ENCODE data around the gene WDR70. TPM values are rescaled to one million over a fixed set of nuclear protein-coding genes. Genes with fewer than 3 reads are reported as not detected.
A peak's percentile ranks its signal among the peaks of the same experiment; 100 is the strongest.
"Not testable (repeated sequence)": the region's sequence is repeated elsewhere in the genome, so short reads cannot be mapped to it uniquely, and the experiment has no call there.

Gene WDR70
- 10 to 100 TPM; 22.7 to 35.8 TPM for total RNA-seq

DNA sequence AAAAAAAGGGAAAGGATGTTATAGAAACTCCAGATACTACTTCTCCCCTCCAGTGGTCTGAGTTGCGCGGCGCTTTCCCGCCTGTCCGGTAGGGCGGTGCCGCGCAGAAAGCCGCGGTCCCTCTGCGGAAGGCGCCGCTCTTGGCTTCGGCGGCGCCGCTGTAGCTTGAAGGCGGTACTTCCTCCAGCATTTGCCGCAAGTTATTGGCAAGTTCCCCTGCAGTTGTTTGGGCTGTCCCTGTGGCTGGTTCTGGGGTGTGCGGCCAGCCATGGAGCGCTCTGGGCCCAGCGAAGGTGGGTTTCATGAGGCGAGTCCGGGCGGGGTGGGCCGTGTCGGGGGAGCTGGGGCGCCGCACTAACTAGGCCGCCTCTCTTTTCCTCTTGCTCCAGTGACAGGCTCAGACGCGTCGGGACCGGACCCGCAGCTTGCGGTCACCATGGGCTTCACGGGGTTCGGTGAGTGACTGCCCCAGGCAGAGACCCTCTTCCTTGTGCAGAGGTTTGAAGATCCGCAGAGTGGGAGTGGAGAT lies at the start of gene WDR70:
TSS of gene WDR70 (plus strand) at position 219 of the 529 bp plus-strand sequence. CDS start at position 269, 50 bp downstream.
- peak; percentile 95 to 99 for ATAC-seq
- not testable (repeated sequence) for H3K9me3 Mint-ChIP-seq, H3K36me3 Mint-ChIP-seq
- peak; percentile 78 for DNase-seq (ENCODE audit: low spot score in 2 of 2)
- peak within 1 kb of the TSS; percentile 86 for H3K27ac Mint-ChIP-seq

DNA sequence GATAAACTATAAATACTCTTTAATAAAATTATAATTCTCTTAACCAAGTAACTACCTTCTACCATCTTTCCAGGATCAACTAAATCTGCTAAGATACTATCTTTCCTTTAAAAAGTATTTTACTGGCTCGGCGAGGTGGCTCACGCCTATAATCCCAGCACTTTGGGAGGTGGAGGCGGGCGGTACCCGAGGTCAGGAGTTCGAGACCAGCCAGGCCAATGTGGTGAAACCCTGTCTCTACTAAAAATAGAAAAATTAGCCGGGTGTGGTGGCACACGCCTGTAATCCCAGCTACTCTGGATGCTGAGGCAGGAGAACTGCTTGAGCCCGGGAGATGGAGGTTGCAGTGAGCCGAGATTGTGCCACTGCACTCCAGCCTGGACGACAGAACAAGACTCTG lies 44.4 kb upstream of the WDR70 start:
- H3K27ac Mint-ChIP-seq; H3K9me3 Mint-ChIP-seq; DNase-seq (ENCODE audit: low spot score in 2 of 2); H3K36me3 Mint-ChIP-seq; ATAC-seq: not testable (repeated sequence)

DNA sequence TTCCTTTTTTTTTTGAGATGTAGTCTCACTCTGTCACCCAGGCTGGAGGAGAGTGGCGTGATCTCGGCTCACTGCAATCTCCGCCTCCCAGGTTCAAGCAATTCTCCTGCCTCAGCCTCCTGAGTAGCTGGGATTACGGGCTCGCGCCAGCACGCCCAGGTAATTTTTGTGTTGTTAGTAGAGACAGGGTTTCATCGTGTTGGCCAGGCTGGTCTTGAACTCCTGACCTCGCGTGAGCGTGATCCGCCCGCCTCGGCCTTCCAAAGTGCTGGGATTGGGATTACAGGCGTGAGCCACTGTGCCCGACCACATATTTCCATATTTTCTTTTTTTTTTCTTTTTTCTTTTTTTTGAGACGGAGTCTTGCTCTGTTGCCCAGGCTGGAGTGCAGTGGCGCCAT lies 36.4 kb upstream of the WDR70 start:
- not testable (repeated sequence) for H3K9me3 Mint-ChIP-seq; DNase-seq (ENCODE audit: low spot score in 2 of 2); ATAC-seq; H3K27ac Mint-ChIP-seq
- H3K36me3 Mint-ChIP-seq, result peaks cover 5 to 14% of the 10 kb centered on the region in 2 donors

DNA sequence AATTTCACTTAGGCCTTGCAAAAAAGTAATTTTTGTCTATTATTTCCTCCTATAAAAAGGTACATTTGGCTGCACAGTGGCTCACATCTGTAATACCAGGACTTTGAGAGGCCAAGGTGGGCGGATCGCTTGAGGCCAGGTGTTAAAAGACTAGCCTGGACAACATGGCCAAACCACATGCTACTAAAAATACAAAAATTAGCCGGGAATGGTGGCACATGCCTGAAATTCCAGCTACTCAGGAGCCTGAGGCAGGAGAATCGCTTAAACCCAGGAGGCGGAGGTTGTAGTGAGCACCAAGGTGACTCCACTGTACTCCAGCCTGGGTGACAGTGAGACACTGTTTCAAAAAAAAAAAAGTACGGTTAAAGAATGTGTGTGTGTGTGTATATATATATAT lies 24.0 kb upstream of the WDR70 start:
- Mint-ChIP-seq H3K36me3 (no peaks in the 10 kb centered on the region), H3K27ac (no peak overlapping the region), H3K9me3 (no peaks in the 10 kb centered on the region)
- DNase-seq (ENCODE audit: low spot score in 2 of 2), result no peak
- no peak for ATAC-seq

DNA sequence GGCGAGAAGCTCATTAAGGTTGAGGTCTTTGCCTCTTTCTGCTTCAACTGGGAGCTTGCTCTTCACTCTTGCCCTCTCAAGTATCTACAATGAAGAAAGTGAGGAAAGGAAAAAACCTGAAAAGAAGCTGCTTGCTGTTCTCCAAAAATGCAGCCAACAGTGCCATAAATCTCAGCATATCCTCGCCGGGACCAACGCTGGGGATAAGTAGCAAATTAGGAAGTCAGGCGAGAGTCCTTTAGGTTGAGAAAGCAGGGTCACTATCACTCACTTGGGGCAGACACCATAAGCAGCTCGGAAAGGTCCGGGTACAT lies 8.6 kb upstream of the WDR70 start:
- Mint-ChIP-seq H3K36me3 (peaks cover 24 to 25% of the 10 kb centered on the region in 2 donors), H3K9me3 (no peaks in the 10 kb centered on the region), H3K27ac (peak overlapping the region; percentile 92 to 98)
- DNase-seq (ENCODE audit: low spot score in 2 of 2), result no peak
- ATAC-seq, result peak in 1 of 2 donors; percentile 54

DNA sequence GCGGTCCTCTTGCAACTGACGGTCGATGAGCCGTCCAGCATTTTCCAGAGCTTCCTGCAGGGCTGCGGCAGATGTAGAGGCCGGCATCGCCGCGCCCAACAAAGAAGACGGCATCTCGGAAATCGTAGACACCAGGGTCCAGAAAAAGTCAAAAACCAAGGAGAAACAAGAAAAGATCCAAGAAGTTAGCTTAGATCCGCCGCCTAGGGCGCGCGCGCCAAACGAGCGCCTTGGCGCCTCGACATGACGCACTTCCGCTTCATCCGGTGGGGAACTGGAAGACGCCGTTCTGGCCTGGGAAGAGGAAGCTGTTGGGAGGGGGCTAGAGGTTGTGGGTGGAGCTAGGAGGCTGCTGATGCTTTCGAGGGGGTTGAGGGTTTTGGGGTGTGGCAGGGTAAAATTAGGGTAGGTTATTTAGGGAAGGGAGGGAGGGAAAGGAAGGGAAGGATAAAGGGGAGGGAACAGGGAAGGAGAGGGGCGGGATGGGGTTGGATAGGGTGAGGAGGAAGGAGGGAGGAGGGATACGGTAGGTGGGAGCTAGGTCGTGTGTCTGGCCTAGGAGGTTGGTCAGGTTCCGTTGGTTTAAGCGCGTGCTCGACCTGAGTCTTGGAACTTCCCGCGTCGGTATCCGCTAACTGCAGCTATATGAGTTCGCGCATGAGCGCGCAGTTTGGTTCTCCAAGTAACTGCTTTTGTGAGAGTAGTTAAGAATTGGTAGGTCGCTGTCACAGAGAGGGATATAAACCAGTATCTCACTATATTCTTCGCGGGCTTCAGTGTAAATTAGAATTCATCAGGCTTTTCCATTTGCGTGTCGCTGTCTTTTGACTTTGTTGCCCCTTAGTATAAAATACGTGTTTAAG lies 8.0 kb upstream of the WDR70 start, which contains the start of gene NUP155:
TSS of gene NUP155 (minus strand) at position 243 of the 863 bp plus-strand sequence. CDS start at position 114, 129 bp downstream.
- Mint-ChIP-seq H3K36me3 (peaks cover 24 to 25% of the 10 kb centered on the region in 2 donors), H3K27ac (peak within 1 kb of the TSS; percentile 92 to 98)
- ATAC-seq, result peak; percentile 96 to 98

DNA sequence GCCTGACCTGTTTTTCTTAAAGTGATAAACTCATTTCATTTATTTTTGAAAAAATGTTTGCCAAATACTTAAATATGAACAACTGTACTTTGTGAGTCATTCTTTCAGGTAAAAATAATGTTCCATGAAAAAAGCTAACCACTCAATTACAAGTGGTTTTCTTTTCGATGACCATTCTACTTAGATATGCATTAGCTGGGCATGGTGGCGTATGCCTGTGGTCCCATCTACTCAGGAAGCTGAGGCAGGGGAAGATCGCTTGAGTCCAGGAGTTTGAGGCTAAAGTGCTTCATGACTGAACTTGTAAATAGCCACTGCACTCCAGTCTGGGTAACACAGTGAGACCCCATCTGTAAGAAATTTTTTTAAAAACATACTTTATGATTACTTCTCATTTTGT lies 4.0 kb upstream of the WDR70 start:
- Mint-ChIP-seq H3K9me3 (no peaks in the 10 kb centered on the region), H3K36me3 (peaks cover 7 to 15% of the 10 kb centered on the region in 2 donors), H3K27ac (no peak overlapping the region)
- ATAC-seq (no peak), DNase-seq (ENCODE audit: low spot score in 2 of 2) (no peak)

More for the DNA sequence above, 8.0 kb upstream of the WDR70 start, which contains the start of gene NUP155:
- H3K9me3 Mint-ChIP-seq, result no peaks in the 10 kb centered on the region
- peak; percentile 83 to 89 for DNase-seq (ENCODE audit: low spot score in 2 of 2)

DNA sequence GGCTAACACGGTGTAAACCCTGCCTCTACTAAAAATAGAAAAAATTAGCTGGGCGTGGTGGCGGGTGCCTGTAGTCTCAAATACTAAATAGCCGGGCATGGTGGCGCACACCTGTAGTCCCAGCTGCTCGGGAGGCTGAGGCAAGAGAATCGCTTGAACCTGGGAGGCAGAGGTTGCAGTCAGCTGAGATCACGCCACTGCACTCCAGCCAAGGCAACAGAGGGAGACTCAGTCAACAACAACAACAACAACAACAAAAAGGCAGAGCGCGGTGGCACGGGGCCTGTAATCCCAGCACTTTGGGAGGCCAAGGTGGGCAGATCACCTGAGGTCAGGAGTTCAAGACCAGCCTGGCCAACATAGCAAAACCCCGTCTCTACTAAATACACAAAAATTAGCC lies 1.1 kb upstream of the WDR70 start:
- not testable (repeated sequence) for H3K36me3 Mint-ChIP-seq; DNase-seq (ENCODE audit: low spot score in 2 of 2); H3K9me3 Mint-ChIP-seq; ATAC-seq
- peak overlapping the region in 1 of 2 donors; percentile 86 for H3K27ac Mint-ChIP-seq

DNA sequence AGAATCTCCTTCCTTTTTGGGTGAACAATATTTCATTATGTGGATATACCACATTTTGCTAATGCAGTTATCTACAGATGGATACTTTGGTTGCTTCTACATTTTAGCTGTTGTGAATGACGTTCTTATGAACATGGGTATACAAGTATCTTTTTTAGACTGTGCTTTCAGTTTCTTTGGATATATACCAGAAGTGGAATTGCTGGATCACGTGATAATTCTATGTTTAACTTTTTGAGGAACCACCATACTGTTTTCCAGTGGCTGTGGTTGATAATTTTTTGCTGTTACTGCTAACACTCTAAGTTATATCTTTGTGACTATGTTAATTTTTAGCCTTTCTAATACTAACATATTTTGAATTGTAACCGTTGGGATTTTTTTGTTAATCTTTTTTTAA lies 12.5 kb downstream of the WDR70 start:
- Mint-ChIP-seq H3K27ac (no peak overlapping the region), H3K36me3 (peaks cover 0 to 6% of the 10 kb centered on the region in 2 donors), H3K9me3 (no peaks in the 10 kb centered on the region)
- ATAC-seq (no peak), DNase-seq (ENCODE audit: low spot score in 2 of 2) (no peak)

DNA sequence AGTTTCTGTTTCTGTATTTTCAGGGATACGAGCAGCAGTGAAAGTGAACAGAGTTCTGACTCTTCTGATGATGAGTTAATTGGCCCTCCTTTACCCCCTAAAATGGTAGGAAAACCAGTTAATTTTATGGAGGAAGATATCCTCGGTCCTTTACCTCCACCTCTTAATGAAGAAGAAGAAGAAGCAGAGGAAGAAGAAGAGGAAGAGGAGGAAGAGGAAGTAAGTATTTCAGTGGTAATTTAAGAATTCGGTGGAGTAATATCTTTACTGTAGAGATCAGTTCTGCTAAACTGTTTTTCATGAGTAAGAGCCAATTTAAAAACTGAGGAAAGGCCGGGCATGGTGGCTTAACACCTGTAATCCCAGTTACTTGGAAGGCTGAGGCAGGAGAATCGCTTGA lies 17.2 kb downstream of the WDR70 start:
- H3K9me3 Mint-ChIP-seq, result no peaks in the 10 kb centered on the region
- no peak overlapping the region for H3K27ac Mint-ChIP-seq
- ATAC-seq (no peak), DNase-seq (ENCODE audit: low spot score in 2 of 2) (no peak)
- peaks cover 0 to 6% of the 10 kb centered on the region in 2 donors for H3K36me3 Mint-ChIP-seq

DNA sequence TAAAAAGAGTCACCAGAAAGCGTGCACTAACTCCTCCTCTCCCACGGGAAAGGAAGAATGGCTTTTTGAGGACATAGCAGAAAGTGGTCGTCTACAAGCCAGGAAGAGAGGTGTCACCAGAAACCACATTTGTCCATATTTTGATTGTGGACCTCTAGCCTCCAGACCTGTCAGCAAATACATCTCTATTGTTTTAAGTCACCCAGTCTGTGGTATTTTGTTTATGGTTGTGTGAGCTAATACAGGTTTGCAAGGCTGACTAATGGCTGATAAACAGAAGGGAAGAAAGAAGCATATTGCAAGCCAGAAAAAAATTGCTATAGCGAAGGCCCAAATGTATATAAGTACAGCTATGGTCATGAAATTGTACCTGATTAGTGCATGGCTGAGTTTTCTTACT lies 21.4 kb downstream of the WDR70 start:
- Mint-ChIP-seq H3K27ac (no peak overlapping the region), H3K9me3 (no peaks in the 10 kb centered on the region), H3K36me3 (peaks cover 0 to 6% of the 10 kb centered on the region in 2 donors)
- DNase-seq (ENCODE audit: low spot score in 2 of 2) (no peak), ATAC-seq (no peak)

DNA sequence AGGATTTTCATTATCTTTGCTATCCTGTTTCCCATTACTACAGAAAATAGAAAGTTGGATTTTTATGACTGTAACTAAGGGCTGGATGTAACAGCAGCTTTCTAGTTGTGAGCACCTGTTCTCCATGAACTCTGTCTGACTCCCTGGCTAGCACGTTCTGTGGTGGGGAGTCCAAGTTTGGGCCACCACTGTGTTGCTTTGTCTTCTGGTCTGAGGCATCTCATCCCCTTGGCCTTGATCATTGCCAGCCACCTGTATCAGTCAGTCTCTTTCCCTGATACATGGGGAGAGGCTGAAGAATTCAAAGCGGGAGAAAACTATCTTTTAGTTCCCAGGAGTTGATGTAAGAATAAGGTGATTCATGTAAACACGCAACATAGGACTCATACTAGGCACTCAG lies 33.4 kb downstream of the WDR70 start:
- Mint-ChIP-seq H3K9me3 (no peaks in the 10 kb centered on the region), H3K27ac (no peak overlapping the region), H3K36me3 (no peaks in the 10 kb centered on the region)
- DNase-seq (ENCODE audit: low spot score in 2 of 2) (no peak), ATAC-seq (peak in 1 of 2 donors; percentile 13)

DNA sequence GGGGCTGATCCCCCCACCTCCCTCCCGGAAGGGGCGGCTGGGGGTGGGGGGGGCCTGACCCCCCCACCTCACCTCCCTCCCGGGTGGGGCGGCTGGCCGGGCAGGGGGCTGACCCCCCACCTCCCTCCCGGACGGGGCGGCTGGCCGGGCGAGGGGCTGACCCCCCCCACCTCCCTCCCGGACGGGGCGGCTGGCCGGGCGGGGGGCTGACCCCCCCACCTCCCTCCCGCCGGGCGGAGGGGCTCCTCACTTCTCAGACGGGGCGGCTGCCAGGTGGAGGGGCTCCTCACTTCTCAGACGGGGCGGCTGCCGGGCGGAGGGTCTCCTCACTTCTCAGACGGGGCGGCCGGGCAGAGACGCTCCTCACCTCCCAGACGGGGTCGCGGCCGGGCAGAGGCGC lies 36.3 kb downstream of the WDR70 start:
- H3K9me3 Mint-ChIP-seq; DNase-seq (ENCODE audit: low spot score in 2 of 2); H3K36me3 Mint-ChIP-seq; H3K27ac Mint-ChIP-seq; ATAC-seq: not testable (repeated sequence)

DNA sequence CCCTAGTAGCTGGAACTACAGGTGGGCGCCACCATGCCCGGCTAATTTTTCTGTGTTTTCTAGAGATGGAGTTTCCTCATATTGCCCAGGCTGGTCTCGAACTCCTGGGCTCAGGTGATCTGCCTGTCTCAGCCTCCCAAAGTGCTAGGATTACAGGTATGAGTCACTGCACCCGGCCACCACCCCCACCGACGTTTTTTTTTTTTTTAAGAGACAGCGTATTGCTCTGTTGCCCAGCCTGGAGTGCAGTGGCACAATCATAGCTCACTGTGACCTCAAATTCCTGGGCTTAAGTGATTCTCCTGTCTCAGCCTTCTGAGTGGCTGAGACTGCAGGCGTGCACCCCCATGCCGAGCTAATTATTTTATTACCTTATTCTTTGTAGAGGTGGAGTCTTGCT lies 38.2 kb downstream of the WDR70 start:
- Mint-ChIP-seq H3K36me3 (no peaks in the 10 kb centered on the region), H3K9me3 (no peaks in the 10 kb centered on the region), H3K27ac (no peak overlapping the region)
- DNase-seq (ENCODE audit: low spot score in 2 of 2) (no peak), ATAC-seq (no peak)

DNA sequence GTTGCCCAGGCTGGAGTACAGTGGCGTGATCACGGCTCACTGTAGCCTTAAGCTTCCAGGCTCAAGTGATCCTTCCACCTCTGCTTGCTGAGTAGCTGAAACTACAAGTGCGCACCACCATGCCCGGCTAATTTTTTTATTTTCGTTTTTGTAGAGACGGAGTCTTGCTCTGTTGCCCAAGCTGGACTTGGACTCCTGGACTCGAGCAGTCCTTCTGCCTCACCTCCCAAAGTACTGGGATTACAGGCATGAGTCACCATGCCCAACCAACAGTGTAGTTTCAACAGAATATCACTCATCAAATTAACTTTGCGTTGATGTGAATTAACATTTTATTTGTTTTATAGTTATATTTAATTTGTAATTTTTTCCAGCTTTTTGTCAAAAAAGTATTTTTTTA lies 45.3 kb downstream of the WDR70 start:
- no peaks in the 10 kb centered on the region for H3K9me3 Mint-ChIP-seq
- ATAC-seq, result no peak
- H3K27ac Mint-ChIP-seq, result no peak overlapping the region
- peaks cover 0 to 4% of the 10 kb centered on the region in 2 donors for H3K36me3 Mint-ChIP-seq
- DNase-seq (ENCODE audit: low spot score in 2 of 2), result no peak

DNA sequence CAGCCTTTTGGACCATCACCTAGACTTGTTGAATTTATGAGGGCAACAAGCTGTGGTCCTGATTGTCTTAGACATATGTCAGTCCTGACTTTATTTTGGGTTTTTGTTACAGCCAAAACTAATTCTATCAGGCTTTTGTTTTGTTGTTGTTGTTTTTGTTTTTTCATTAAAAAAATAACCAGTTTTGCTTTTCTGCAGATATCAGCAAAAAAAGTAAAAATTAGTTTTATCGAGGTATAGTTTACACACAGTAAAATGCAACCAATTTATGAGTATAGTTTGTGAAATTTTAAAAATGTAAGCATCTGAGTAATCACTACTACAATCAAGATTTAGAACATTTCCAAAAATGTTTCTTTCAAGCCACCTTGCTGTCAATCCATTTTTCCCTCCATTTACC lies 48.9 kb downstream of the WDR70 start:
- Mint-ChIP-seq H3K36me3 (peaks cover 0 to 4% of the 10 kb centered on the region in 2 donors), H3K9me3 (no peaks in the 10 kb centered on the region), H3K27ac (no peak overlapping the region)
- DNase-seq (ENCODE audit: low spot score in 2 of 2) (no peak), ATAC-seq (no peak)

DNA sequence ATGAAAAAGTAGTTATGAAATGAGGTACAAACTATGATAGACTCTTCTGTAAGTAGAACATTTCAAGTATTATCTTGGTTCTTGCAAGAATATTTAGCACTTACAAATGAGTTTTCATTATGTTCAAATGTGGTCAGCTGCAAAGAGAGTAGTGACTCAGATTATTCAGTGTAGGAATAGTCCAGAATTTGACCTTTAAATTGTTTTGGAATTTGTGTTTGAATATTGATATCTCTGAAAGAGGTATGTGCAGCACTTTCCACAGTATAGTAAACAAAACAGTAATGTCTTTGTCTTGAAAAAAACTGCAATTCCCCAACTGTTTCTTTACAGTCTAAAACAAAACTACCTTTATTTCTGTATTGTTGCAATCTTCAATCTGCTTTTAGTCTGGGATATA lies 56.1 kb downstream of the WDR70 start:
- DNase-seq (ENCODE audit: low spot score in 2 of 2) (no peak), ATAC-seq (no peak)
- Mint-ChIP-seq H3K9me3 (no peaks in the 10 kb centered on the region), H3K36me3 (no peaks in the 10 kb centered on the region), H3K27ac (no peak overlapping the region)
